ENCODE results near the gene IL36B.

DNA sequence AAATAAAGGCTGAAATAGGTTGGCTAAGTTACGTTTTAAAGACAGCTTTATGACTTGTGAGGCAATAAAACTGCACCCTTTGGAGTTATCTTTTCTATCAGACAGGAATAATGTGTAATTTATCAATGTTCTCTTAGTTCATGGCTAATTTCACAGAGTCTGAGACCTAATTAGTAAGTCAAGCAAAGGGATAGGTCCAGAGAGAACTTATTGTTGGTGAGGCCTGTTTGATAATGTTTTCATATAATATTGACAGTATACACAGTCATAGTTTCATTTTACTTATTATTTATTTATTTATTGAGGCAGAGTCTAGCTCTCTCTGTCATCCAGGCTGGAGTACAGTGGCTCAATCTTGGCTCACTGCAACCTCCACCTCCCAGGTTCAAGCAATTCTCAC is 4.5 kb upstream of the IL36B start:
- TF ChIP-seq LCOR (CRISPR knock-in tag; IDR thresholded peaks at IDR 0.05) = no peak
- no peak for TF ChIP-seq TAF9B (IDR thresholded peaks at IDR 0.05; ENCODE audit: partially characterized antibody)
- TF ChIP-seq, protein P1, sequence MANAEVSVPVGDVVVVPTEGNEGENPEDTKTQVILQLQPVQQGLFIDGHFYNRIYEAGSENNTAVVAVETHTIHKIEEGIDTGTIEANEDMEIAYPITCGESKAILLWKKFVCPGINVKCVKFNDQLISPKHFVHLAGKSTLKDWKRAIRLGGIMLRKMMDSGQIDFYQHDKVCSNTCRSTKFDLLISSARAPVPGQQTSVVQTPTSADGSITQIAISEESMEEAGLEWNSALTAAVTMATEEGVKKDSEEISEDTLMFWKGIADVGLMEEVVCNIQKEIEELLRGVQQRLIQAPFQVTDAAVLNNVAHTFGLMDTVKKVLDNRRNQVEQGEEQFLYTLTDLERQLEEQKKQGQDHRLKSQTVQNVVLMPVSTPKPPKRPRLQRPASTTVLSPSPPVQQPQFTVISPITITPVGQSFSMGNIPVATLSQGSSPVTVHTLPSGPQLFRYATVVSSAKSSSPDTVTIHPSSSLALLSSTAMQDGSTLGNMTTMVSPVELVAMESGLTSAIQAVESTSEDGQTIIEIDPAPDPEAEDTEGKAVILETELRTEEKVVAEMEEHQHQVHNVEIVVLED (CRISPR knock-in tag; IDR thresholded peaks at IDR 0.05) = no peak
